Pons (tissue), 1 donor: ENCODE data around the gene FBN2.

Experiments
- DNase-seq: peaks from one replicate; pipeline ENCODE4 v3.0.0-alpha.2; 2016; ENCODE audit warnings: low spot score

Gene FBN2

GRCh38 chr5:128305341-128305740 is 232.7 kb downstream of the FBN2 start:
- DNase-seq, result no peak

GRCh38 chr5:128304791-128305190 is 233.3 kb downstream of the FBN2 start:
- no peak for DNase-seq

- DNase-seq, result no peak
These were observed 234.0 kb downstream of the FBN2 start for GRCh38 chr5:128304088-128304487.

GRCh38 chr5:128303593-128303992 is 234.5 kb downstream of the FBN2 start:
- DNase-seq, result no peak

GRCh38 chr5:128300181-128300580 is 237.9 kb downstream of the FBN2 start:
- DNase-seq, result no peak

- no peak for DNase-seq
These were observed 247.7 kb downstream of the FBN2 start for GRCh38 chr5:128290152-128290858.

GRCh38 chr5:128287740-128288139 is 250.3 kb downstream of the FBN2 start:
- DNase-seq, result no peak

- no peak for DNase-seq
These were observed 253.8 kb downstream of the FBN2 start for GRCh38 chr5:128284236-128284635.

- DNase-seq, result no peak
These were observed 258.7 kb downstream of the FBN2 start for GRCh38 chr5:128279345-128279744.

- no peak for DNase-seq
These were observed 261.4 kb downstream of the FBN2 start for GRCh38 chr5:128276537-128277216.

GRCh38 chr5:128274441-128274840 is 263.6 kb downstream of the FBN2 start:
- no peak for DNase-seq

- no peak for DNase-seq
These were observed 264.3 kb downstream of the FBN2 start for GRCh38 chr5:128273736-128274135.

- DNase-seq, result no peak
These were observed 266.1 kb downstream of the FBN2 start for GRCh38 chr5:128271859-128272464.

GRCh38 chr5:128271071-128271470 is 267.0 kb downstream of the FBN2 start:
- no peak for DNase-seq

GRCh38 chr5:128264564-128265360 is 273.3 kb downstream of the FBN2 start:
- DNase-seq, result peak; percentile 2

GRCh38 chr5:128263357-128263756 is 274.7 kb downstream of the FBN2 start:
- no peak for DNase-seq

- no peak for DNase-seq
These were observed 275.1 kb downstream of the FBN2 start for GRCh38 chr5:128262911-128263310.

- DNase-seq, result no peak
These were observed 278.4 kb downstream of the FBN2 start for GRCh38 chr5:128259607-128260021.

- no peak for DNase-seq
These were observed 279.7 kb downstream of the FBN2 start for GRCh38 chr5:128258372-128258771.

GRCh38 chr5:128257076-128257475 is 281.0 kb downstream of the FBN2 start:
- DNase-seq, result no peak

GRCh38 chr5:128254789-128255188 is 283.3 kb downstream of the FBN2 start:
- DNase-seq, result no peak

- DNase-seq, result no peak
These were observed 284.2 kb downstream of the FBN2 start for GRCh38 chr5:128253880-128254279.
